ENCODE data around the gene AWAT2. TPM values are rescaled to one million over a fixed set of nuclear protein-coding genes. Genes with fewer than 3 reads are reported as not detected.

The AWAT2 gene
- total RNA-seq, 1 donor from 2014 or later, result not detected

DNA sequence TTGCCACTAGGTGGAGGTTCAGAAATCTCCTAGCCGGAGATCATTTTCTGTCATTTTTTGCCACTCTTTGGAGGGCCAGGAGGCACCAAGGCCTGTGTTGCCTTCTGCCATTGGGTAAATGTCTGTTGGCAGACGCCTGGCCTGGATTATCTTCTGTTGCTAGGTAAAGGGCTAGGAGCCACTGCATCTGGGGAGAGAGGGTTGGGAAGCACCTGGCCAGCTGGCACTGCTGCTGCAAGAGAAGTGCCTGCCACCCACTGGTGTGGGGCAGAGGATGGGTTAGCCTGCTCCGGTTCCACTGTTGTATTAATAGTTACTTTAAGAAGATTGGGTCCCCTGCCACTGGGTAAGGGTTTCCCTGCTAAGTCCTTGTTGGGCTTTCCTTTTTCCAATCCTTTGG lies 58.1 kb downstream of the AWAT2 start:
- DNase-seq (ENCODE audit: low read depth), result no peak
- no peak for TF ChIP-seq CTCF (conservative IDR thresholded peaks at IDR 0.05; ENCODE audit: low read depth, low read length)
- no peak overlapping the region for H3K4me3 ChIP-seq (ENCODE audit: low read depth, low read length)

Other genes with a start within 250 kb of the AWAT2 start
- not detected in 2 replicates for gene OTUD6A, start 12.5 kb upstream of the AWAT2 start, total RNA-seq
- 43.0 and 62.2 TPM in 2 replicates for gene IGBP1, start 83.5 kb upstream of the AWAT2 start, total RNA-seq
- gene DGAT2L6, start 127.5 kb upstream of the AWAT2 start, total RNA-seq, result not detected in 2 replicates
- not detected in 2 replicates for gene AWAT1, start 184.7 kb upstream of the AWAT2 start, total RNA-seq
- not detected in 2 replicates for gene P2RY4, start 210.3 kb upstream of the AWAT2 start, total RNA-seq
- not detected in 2 replicates for gene ARR3, start 218.4 kb upstream of the AWAT2 start, total RNA-seq
- gene RAB41, start 232.2 kb upstream of the AWAT2 start, total RNA-seq, result not detected in 2 replicates
- 63.0 and 70.0 TPM in 2 replicates for gene PDZD11, start 240.0 kb upstream of the AWAT2 start, total RNA-seq
- 26.8 and 28.6 TPM in 2 replicates for gene KIF4A, start 240.2 kb upstream of the AWAT2 start, total RNA-seq